HEK293T (cell line): ENCODE measurements around the gene PLCL2.

ENCODE experiments used
- CTCF ChIA-PET: fragments of 350-600 bp; formaldehyde crosslinking; extraction: SDS; loops from one replicate; lab custom pipeline; 2021; ENCODE audit warnings: antibody characterized with exemption, inconsistent platforms; lab: Yijun Ruan, JAX
- POLR2A ChIA-PET: fragments of 350-600 bp; formaldehyde crosslinking; extraction: SDS; loops from one replicate; lab custom pipeline; 2020; ENCODE audit warnings: antibody characterized with exemption, inconsistent platforms; lab: Yijun Ruan, JAX
- DNase-seq: peaks from one replicate; pipeline ENCODE4 v3.0.0; 2012; ENCODE audit warnings: mixed read lengths; ENCODE audit errors: extremely low spot score
- ARNT ChIP-seq: fragments of 450-650 bp; IDR thresholded peaks from 2 replicates; pipeline ENCODE4 v1.6.1; 2017; ENCODE audit warnings: mild to moderate bottlenecking
- BHLHE40 ChIP-seq: fragments of 450-650 bp; IDR thresholded peaks from 2 replicates; pipeline ENCODE4 v1.6.1; 2016; ENCODE audit warnings: mild to moderate bottlenecking, moderate library complexity, borderline replicate concordance
- CTBP1 ChIP-seq: fragments of 450-650 bp; IDR thresholded peaks from 2 replicates; pipeline ENCODE4 v1.6.1; 2016; ENCODE audit warnings: borderline replicate concordance
- ELF4 ChIP-seq: fragments of 450-650 bp; IDR thresholded peaks from 2 replicates; pipeline ENCODE4 v1.6.1; 2017; ENCODE audit warnings: antibody characterized with exemption
- FOXA1 ChIP-seq: fragments of 450-650 bp; IDR thresholded peaks from 2 replicates; pipeline ENCODE4 v1.6.1; 2016; ENCODE audit warnings: mild to moderate bottlenecking
- FOXK2 ChIP-seq: fragments of 450-650 bp; IDR thresholded peaks from 2 replicates; pipeline ENCODE4 v1.6.1; 2016; ENCODE audit warnings: mild to moderate bottlenecking
- FOXM1 ChIP-seq: fragments of 450-650 bp; IDR thresholded peaks from 2 replicates; pipeline ENCODE4 v1.6.1; 2017; ENCODE audit warnings: mild to moderate bottlenecking, borderline replicate concordance
- HDGF ChIP-seq: fragments of 450-650 bp; IDR thresholded peaks from 2 replicates; pipeline ENCODE4 v1.6.1; 2017; ENCODE audit warnings: antibody characterized with exemption, borderline replicate concordance
- L3MBTL2 ChIP-seq: fragments of 450-650 bp; conservative IDR thresholded peaks from 2 replicates; pipeline ENCODE4 v1.6.1; 2016; ENCODE audit warnings: mild to moderate bottlenecking
- LEF1 ChIP-seq: fragments of 450-650 bp; IDR thresholded peaks from 2 replicates; pipeline ENCODE4 v1.6.1; 2017; ENCODE audit warnings: mild to moderate bottlenecking, borderline replicate concordance
- NFRKB ChIP-seq: fragments of 450-650 bp; IDR thresholded peaks from 2 replicates; pipeline ENCODE4 v1.6.1; 2016; ENCODE audit warnings: mild to moderate bottlenecking, moderate library complexity
- SP1 ChIP-seq: fragments of 450-650 bp; IDR thresholded peaks from 2 replicates; pipeline ENCODE4 v1.6.1; 2017
- SUZ12 ChIP-seq: fragments of 450-650 bp; IDR thresholded peaks from 2 replicates; pipeline ENCODE4 v1.6.1; 2016; ENCODE audit warnings: mild to moderate bottlenecking
- TARDBP ChIP-seq: fragments of 450-650 bp; IDR thresholded peaks from 2 replicates; pipeline ENCODE4 v1.6.1; 2016
- ZNF384 ChIP-seq: fragments of 450-650 bp; IDR thresholded peaks from 2 replicates; pipeline ENCODE4 v1.6.1; 2016
- TF ChIP-seq, protein P1 (sequence below): fragments of 450-650 bp; IDR thresholded peaks from 2 replicates; pipeline ENCODE4 v1.6.1; 2016

Gene PLCL2

DNA sequence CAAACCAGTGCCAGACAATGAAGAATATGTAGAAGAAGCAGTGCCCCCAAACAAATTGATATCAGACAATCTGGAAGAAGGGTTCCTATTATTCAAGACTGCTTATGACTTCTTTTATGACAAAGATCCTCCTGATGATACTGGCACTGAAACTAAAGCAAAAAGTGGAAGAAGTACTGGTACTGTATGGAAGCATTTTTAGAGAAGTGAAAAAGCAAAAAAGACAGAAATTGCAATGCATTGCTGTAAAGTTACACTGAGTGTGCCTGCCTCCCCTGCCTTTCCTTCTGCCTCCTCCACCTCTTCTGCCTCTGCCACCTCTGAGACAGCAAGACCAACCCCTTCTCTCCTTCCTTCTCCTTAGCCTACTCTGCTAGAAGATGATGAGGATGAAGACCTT is 167.6 kb downstream of the PLCL2 start:
- POLR2A ChIA-PET = no interaction called here
- DNase-seq = no peak
- TF ChIP-seq ZNF384 (no peak), ARNT (no peak), TARDBP (no peak), BHLHE40 (no peak), SUZ12 (no peak), CTBP1 (no peak), L3MBTL2 (no peak), FOXA1 (no peak), ELF4 (no peak), FOXM1 (no peak), LEF1 (no peak), SP1 (no peak), FOXK2 (no peak)
- TF ChIP-seq, protein P1, sequence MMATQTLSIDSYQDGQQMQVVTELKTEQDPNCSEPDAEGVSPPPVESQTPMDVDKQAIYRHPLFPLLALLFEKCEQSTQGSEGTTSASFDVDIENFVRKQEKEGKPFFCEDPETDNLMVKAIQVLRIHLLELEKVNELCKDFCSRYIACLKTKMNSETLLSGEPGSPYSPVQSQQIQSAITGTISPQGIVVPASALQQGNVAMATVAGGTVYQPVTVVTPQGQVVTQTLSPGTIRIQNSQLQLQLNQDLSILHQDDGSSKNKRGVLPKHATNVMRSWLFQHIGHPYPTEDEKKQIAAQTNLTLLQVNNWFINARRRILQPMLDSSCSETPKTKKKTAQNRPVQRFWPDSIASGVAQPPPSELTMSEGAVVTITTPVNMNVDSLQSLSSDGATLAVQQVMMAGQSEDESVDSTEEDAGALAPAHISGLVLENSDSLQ = no peak
- CTCF ChIA-PET = no interaction called here

DNA sequence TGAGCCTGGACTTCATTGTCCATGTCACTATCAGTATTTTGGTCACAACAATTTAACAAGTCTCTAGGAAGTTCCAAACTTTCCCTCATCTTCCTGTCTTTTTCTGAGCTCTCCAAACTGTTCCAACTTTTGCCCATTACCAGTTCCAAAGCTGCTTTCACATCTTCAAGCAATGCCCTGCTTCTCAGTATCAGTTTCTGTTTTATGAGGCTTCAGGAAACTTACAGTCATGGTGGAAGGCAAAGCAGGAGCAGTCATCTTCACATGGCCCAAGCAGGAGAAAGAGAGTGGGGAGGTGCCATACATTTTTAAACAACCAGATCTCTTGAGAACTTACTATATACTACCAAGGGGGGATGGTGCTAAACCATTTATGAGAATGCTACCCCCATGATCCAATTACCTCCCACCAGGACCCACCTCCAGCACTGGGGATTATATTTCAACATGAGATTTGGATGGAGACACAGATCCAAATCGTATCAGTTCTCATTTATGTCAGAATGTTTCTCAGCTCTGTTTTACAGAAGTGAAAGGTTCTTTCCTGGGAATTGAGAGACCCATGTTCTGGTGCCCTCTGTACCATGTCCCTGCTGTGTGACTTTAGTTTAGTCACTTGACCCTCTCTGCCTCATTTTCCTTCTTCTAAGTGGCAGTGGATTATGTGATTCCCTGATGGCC is 169.7 kb downstream of the PLCL2 start:
- no peak for TF ChIP-seq FOXK2
- no peak for TF ChIP-seq ARNT
- no peak for TF ChIP-seq FOXA1
- no peak for TF ChIP-seq BHLHE40
- no peak for TF ChIP-seq LEF1
- TF ChIP-seq CTBP1 = no peak
- no peak for TF ChIP-seq ZNF384
- POLR2A ChIA-PET = no interaction called here
- DNase-seq = no peak
- CTCF ChIA-PET = interaction anchor here (1.0 kb wide), 1 partner anchor 10 kb away, joined by 4 read pairs; no protein-coding TSS in a partner anchor

DNA sequence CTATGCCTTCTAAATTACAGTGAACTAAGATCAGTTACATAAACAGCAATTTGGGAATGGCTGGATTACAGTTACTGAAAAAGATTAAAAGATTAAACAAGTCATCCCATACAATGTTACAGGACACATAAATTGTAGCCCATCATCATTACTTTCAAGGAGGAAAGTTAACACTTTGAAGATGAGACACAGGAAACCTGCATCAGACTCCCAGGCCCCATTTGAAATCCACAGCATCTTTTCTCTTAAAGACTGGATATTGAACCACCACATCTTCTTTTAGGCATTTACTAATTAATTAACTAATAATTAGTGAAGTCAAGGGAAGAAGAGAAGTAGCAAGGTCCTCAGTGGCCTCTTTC is 170.2 kb downstream of the PLCL2 start:
- no peak for DNase-seq
- CTCF ChIA-PET = no interaction called here
- POLR2A ChIA-PET = no interaction called here
- TF ChIP-seq SP1 = no peak
- no peak for TF ChIP-seq BHLHE40
- no peak for TF ChIP-seq ZNF384
- no peak for TF ChIP-seq FOXA1
- no peak for TF ChIP-seq HDGF
- no peak for TF ChIP-seq CTBP1
- TF ChIP-seq FOXM1 = no peak
- no peak for TF ChIP-seq FOXK2
- TF ChIP-seq L3MBTL2 = no peak
- no peak for TF ChIP-seq LEF1

DNA sequence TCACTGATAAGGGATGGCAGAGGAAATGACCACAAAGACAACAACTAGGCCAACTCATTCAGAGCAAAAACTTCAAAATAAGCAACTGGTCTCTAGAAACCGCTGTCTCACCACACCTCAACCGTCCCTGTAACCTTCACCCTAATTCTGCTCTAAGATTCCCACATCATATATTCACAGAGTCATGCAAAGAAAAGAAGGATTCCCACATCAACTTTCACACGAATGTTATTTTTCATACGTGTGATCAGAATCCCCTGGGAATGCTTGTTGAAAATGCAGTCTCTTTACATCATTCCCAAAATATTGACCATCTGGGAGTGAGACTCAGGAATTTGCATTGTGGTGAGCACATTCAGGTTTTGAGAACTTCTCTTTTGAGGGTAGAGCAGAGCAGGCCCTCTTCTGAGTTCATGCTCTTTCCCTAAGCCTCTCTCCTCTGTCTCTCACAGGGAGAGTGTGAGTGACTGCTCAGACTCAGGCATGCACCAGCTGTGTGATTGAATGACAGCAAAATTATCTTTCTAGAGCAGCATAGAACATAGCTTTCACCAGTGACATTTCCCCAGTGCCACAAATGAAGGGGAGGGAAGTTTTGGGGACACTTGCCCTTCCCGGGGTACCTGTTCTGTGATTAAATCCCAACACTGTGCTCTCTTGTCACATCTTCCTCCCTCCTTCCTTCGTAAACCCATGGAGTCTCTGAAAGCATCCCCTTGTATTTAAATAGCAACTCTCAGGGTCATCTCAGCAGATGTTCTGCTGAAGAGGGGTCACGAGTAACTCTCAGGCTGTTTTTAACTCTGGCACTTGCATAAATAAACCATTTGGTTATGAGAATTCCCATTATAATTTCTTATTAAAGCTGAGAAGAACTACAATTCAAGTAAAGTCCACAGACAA is 170.9 kb downstream of the PLCL2 start:
- no peak for DNase-seq
- CTCF ChIA-PET = no interaction called here
- TF ChIP-seq FOXM1 (no peak), LEF1 (no peak), FOXA1 (no peak), ARNT (no peak), BHLHE40 (no peak), TARDBP (no peak), SUZ12 (no peak), FOXK2 (no peak), NFRKB (no peak)
- TF ChIP-seq, protein P1 = no peak
- POLR2A ChIA-PET = no interaction called here

DNA sequence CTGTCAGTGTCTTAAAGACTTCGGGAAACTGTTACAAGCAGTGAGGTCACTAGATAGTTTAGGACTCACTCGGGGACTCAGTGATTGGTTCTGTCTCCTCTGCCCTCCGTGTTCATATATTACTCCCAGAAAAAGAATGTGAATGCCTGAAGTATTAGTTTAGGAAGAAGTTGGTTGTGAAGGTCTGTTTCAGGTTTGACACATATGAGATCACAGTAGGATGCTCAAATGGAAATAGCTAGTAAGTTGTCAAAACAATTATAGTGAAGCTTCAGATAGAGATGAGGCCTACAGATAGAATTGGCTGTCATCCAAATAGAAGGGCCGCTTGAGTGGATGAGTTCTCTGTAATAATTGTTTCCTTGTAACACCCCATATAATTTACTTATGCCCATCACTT is 172.6 kb downstream of the PLCL2 start:
- POLR2A ChIA-PET = no interaction called here
- CTCF ChIA-PET = no interaction called here
- DNase-seq = no peak
- TF ChIP-seq ELF4 (no peak), TARDBP (no peak), LEF1 (no peak), FOXM1 (no peak), HDGF (no peak), CTBP1 (no peak), L3MBTL2 (no peak), ZNF384 (no peak), BHLHE40 (no peak), NFRKB (no peak), FOXK2 (no peak), SP1 (no peak)

DNA sequence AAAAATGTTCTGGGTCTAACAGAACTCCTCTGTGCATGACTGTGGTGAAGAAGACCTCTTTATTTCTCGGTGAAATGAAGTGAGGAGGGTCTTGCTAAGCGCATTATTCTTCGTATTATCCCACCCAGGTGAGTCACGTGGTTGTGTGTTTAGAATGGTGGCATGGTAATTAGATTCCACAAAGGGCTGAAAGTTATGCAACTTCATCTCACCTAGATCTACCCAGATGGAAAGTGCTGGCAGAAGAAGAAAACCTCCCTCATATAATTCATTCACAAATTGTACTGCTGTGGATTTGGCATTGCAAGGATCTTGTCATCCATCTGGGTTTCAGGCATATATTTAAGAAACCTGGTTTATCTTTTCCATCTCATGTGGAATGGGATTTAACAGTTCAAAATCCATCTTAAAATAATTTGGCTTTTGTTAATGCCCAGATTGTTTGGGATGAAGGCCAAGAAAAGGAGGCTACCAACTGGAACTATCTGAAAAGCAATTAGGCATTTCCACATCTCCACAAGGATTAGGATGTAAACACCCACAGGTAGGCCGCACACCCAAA is 175.3 kb downstream of the PLCL2 start:
- TF ChIP-seq NFRKB = no peak
- TF ChIP-seq FOXM1 = no peak
- TF ChIP-seq BHLHE40 = no peak
- TF ChIP-seq L3MBTL2 = no peak
- TF ChIP-seq SP1 = no peak
- TF ChIP-seq HDGF = no peak
- TF ChIP-seq TARDBP = no peak
- no peak for TF ChIP-seq SUZ12
- TF ChIP-seq ZNF384 = no peak
- no peak for TF ChIP-seq ARNT
- no peak for TF ChIP-seq FOXK2
- TF ChIP-seq LEF1 = no peak
- TF ChIP-seq ELF4 = no peak
- TF ChIP-seq, protein P1 = no peak
- DNase-seq = no peak
- ChIA-PET CTCF (no interaction called here), POLR2A (no interaction called here)
